ENCODE data around the gene BCL2. TPM values are rescaled to one million over a fixed set of nuclear protein-coding genes. Genes with fewer than 3 reads are reported as not detected.
A peak's percentile ranks its signal among the peaks of the same experiment; 100 is the strongest.

BCL2 gene
- total RNA-seq, 1 experiment from 2014 or later, result 12.2 TPM

DNA sequence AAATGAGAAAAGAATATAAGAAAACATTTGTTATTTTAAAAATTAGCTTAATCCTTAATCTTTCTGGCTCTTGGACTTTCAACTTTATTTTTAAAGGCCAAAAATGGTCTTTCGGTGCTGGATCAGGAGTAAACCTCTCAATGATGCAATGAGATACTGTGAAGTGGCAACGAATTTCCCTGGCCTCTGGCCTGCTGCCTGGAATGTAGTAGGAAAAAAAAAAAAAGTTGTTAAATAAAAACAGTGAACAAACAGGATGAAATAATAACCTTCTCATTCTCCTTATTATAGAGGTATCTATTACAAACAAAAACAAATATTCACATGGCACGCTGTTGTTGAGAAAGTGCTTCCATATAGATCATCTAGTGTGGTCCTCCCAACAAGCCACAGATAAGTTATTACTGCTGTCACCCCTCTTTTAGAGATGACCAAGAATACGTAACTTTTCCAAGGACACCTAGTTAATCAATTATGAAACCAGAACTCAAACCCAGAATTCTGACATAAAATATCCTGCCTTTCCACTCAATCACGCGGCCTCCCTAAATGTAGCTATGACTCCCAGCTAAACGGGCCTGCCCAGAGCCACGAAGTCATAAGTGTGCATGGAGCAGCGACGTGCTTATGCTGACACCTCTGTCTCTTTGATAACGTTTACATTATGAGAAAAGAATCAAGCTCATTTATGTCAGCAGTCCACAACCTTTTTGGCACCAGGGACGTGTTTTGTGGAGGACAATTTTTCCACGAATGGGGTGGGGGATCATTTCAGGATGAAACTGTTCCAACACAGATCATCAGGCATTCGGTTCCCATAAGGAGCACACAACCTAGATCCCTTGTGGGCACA lies 170.9 kb downstream of the BCL2 start:
- peak; percentile 49 for DNase-seq (ENCODE audit: extremely low read depth, low read depth)

DNA sequence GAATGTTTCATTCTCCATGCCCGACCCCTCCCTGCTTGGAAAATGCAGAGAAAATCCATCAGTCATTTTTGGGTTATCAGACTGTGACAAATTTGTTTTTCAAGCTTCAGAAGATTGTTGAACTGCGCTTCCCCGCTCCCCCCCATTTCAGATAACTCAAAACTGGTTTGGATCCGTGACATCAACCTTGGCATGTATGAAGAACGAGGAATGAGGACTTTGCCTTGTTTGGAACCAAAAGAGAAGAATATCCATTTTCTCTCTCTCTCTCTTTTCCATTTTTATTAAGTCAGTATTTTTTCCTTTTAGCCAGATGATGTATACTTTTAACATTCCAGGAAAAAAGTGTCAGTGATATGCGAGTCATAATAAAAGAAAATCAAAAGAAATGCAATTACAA lies 171.6 kb downstream of the BCL2 start:
- no peak for DNase-seq (ENCODE audit: extremely low read depth, low read depth)

DNA sequence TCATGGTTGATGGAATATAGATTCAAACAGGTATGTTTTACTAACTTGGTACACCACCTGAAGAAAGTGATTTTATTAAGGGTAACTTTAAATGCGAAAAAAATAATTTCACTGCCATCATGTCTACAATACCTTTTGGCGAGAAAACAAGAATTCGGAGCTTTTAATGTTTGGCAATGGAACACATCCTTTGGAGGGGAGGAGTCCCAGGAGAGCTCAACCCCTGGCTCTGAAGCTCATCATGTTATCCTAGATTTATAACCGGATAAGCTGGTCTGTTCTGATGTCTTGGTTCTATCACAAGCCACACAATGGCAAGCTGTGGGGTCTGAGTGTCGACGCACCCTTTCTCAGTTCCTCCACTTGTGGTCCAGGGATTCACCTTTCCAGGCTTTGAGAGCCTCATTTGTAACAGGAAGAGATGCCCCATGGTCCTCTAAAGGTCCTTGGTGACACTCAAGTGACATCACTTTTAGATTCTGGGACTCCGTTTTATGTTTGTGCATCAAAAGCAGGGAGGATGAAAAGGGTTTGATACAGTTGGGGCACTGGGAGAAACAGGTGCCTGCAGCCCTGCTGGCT lies 172.7 kb downstream of the BCL2 start:
- no peak for DNase-seq (ENCODE audit: extremely low read depth, low read depth)

GRCh38 chr18:63145851-63146555 lies 173.6 kb downstream of the BCL2 start:
- no peak for DNase-seq (ENCODE audit: extremely low read depth, low read depth)

- no peak for DNase-seq (ENCODE audit: extremely low read depth, low read depth)
These were observed 174.3 kb downstream of the BCL2 start for GRCh38 chr18:63145166-63145850.

- no peak for DNase-seq (ENCODE audit: extremely low read depth, low read depth)
These were observed 174.8 kb downstream of the BCL2 start for GRCh38 chr18:63144748-63145147.

DNA sequence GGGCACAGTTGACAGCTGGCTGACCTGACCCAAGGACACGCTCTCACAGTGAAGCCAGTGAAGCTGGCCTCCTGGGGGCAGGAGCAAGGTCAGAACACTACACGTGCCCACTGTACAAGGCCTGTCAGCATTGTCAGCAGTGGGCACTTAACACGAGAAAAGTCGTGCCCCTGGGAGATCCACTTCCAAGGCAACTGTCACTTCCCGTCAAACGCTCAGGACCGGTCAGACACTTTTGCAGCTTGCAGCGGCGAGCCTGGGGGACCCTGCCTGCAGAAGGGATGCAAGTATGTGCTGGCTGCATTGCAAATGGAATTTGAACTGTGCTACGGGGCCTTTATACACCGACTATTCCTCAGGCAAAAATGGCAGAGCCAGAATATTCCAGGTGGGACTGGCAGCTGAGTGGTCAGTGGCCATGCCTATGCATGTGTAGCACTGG lies 176.2 kb downstream of the BCL2 start:
- no peak for DNase-seq (ENCODE audit: extremely low read depth, low read depth)

DNA sequence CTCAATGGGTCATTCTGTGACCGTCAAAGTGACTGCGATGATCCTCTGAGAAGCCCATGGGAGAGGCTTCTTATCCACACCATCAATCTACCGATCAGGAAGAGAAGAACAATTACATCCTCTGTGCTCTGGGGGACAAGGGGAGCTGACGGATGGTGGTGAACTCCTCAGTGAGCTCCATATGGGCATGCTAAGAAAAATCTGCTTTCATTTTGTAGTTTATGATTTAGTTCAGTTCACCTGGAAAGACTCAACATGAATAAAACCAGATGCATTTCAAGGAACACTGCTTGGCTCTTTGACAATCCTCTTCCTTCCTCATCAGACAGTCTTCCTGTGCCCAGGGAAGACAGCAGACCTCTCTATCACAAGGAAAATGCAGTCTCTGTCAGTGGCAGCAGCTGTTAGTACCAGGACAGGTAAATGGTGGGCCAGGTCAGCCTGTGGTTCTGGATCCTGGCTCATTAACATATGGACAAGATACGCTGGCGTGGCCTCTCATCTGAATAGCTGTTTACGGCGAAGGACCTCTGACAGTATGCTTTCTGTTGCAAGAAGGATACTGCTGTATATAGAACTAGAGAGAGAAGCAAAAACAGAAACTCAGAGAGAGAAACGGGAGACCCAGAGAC lies 176.9 kb downstream of the BCL2 start:
- DNase-seq (ENCODE audit: extremely low read depth, low read depth), result no peak

DNA sequence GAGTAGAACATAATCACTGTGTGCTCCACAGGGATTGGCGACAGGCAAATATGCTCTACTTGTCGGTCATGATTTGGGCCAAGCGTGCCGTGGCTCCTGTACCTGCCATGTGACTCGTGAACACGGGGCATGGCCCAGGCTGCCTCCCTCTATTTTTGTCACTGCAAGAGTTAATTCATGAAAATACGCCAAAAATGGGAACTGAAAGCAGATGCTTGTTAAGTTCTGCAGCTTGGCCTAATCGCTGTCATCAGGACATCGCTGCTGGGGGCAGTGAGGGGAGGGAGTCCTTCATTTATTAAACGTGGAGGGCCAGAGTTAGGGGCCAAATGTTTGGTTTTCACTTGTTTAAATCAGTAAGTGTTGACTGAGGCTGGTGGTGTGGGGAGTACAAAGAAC lies 177.8 kb downstream of the BCL2 start:
- no peak for DNase-seq (ENCODE audit: extremely low read depth, low read depth)

GRCh38 chr18:63140997-63141777 lies 178.4 kb downstream of the BCL2 start:
- no peak for DNase-seq (ENCODE audit: extremely low read depth, low read depth)

GRCh38 chr18:63140038-63140450 lies 179.5 kb downstream of the BCL2 start:
- no peak for DNase-seq (ENCODE audit: extremely low read depth, low read depth)

DNA sequence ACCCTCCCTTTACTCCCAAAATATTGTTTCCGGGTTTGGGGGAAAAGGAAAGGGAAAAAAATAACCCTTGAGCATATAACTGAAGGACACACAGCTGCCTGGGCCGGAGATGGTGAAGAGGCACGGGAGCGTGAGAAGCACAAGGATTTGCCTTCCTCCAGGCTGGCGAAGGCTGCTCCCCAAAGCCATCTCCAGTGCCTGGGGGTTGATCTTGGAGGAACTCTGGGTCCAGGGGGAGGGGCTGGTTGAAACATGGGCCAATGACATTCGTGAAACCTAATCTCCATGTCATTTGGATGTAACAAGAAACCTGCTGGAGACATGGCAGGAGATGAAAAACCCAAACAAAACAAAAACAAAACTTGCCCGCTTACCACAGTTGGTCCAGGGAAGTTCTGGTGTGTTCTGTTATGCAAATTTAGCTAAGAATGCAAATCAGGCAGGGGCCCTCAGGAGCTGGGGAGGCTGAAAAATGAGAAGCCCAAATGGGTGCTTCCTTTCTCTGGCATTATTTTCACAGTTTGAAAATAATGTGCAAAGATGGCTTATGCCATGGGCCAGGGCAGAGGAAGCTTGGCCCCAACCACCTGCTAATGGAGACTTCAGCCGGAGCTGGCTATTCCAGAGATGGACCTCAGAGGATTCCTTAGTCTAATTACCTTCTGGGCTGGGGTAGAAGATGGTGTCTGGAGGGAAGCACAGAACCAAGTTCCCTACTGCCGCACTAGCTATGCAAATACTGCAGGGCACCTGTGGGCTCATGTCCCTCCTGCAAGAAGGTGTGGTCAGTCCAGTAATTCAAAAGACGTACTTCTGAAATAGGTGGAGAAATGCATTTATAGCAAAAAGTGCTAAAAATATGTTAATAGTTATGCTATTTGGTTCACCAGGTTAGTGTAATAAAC lies 180.9 kb downstream of the BCL2 start:
- DNase-seq (ENCODE audit: extremely low read depth, low read depth), result no peak

DNA sequence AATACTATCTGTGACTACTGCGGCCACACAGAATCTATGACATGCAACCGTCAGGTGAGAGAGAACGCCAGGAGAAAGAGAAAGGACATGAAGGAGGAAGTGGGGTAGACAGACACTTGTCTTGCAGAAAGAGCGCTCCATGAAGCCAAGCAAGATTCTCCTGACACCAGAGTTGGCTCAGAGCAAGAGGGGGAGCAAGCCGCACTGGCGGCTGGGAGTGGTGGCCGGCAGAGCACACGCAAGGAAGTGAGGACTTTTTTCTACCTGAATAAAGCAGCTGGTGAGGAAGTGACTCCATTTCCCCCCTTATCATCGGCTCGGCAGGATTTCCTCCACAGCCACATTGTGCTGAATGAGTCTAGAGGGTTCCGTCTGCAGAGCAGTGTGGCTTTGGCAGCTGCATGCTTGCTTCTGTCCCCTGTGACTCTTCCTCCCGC lies 181.6 kb downstream of the BCL2 start:
- DNase-seq (ENCODE audit: extremely low read depth, low read depth), result no peak

DNA sequence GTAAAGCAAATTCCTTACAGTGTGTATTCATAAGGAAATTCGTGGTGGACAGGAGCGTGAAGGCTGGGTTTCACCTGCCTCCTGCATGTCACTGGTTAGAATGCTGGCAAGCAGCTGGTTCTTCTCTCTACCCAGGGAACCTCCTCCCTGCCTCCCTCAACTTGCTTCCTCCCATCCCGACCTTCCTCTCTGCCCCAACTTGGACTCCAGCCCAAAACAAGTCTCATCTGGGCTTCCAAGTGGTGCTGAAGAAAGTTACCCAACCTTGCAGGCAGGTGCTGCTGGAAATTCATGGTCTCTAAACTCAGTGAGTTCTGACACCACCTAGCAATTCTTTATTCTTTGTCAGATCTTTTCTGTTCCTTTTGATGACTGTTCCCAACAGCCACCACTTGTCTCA lies 184.5 kb downstream of the BCL2 start:
- no peak for DNase-seq (ENCODE audit: extremely low read depth, low read depth)

DNA sequence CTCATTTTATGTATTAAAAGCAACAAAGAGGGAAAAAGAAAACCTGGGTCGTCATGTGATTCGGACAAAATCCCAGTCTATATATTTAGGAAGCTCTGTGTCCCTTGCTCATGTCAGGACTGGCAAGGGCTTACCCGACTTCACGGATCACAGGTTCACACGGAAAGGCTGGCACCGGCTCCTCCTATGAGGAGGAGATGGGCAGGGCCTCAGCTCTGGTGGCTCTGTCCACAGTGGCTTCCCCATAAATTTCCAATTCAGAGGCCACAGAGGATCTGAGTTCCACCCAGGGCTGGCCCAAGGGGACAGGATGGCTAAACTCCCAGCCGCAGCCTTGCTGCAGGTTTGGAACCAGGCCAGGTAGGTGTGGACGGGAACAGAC lies 186.8 kb downstream of the BCL2 start:
- no peak for DNase-seq (ENCODE audit: extremely low read depth, low read depth)

DNA sequence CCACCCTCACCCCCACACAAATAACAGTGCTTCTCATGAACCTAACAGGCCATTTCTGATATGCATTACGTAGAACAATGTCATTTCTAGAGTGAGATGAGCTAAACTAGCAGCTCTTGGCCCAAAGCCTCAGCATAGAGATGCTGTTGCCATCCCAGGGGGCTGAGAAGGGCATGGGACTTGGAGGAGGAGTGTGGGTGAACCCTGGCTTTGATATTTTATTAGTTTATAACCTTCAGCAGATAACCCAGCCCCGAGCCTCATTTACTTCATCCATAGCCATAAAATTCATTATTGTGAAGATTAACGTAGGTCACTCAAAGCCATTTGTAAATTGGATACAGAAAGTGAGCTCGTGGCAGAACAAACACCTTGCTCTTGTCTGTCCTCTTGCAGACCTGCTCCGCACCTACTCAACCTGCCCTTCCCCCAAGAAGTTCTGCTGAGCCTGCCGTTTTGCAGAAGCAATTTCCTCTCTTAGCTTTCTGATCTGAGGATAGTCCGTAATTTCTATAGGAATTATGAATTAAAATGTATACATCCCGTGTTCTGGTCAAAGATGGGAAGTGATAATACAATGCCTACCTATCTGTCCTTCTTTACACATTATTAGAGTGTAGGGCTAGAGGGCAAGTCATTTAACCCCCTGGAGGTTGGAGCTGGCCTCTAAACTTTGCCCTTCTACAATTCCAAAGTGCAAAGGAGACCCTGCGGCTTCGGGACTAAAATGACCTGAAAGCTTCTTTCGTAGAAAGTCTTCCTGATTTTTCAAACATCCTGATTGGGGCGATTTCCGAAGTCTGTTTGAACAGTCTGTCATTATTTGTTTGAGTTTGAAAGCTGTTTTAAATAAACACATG lies 187.4 kb downstream of the BCL2 start:
- no peak for DNase-seq (ENCODE audit: extremely low read depth, low read depth)

DNA sequence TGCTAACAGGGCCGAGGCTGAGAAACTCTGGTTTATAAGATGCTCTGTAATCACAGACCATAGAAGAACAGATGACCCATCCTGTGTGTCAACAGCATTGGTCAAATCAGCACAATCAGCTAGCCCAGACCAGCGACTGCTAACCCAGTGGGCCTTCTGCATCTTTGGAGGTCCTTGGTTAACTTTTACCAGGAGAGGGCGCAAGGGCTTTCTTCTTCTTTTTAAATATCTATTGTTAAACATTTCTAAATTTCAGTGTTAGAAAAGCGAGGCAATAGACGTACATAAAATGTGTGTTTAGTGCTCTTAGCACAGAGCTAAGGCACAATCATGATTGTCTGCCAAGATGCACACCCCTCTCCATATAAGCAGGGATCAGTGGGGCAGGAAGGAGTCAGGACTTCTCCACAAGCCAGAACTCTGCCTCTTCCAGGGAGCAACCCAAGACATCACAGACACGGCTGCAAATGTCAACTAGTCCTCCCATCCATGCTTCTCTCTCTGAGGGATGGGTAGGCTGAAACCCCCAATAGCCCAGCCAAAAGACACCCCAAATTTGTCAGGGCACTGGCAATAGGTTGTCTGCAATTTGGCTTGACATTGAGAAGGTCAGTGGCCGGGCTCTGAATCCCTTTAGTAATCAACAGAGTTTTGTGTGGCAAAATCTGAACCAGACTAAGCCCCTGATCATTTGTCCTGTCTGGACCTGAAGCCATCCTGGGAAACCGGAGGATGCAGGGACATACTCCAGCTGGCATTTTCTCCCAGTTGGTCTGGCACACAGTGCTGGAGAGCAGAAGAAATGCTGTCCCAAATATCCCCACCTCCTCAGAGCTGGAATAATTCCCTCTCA lies 188.2 kb downstream of the BCL2 start:
- peak; percentile 16 for DNase-seq (ENCODE audit: extremely low read depth, low read depth)

Measured in NCI-H460 (cell line).